ENCODE results near the gene GLCE. TPM values are rescaled to one million over a fixed set of nuclear protein-coding genes. Genes with fewer than 3 reads are reported as not detected.

The GLCE gene
- total RNA-seq, 1 experiment from 2014 or later: 22.8 TPM

GRCh38 chr15:69200832-69201745, 40.7 kb downstream of the GLCE start:
- in situ Hi-C loops (cut with HindIII; ENCODE audit: low pct_unique_long_range_greater_than_20kb, low sequenced_read_pairs): no loop called here
- TF ChIP-seq TCF7L2 (IDR thresholded peaks at IDR 0.05; ENCODE audit: low read depth, low read length): no peak
- no peak for TF ChIP-seq REST (IDR thresholded peaks at IDR 0.05; ENCODE audit: insufficient read depth in 1 of 2, low read depth in 2 of 2, low read length in 1 of 2)
- TF ChIP-seq POLR2AphosphoS5 (IDR thresholded peaks at IDR 0.05; ENCODE audit: low read depth, low read length): no peak
- Histone ChIP-seq H3K36me3 (ENCODE audit: control insufficient read depth, insufficient read depth, low read length) (no peaks in the 10 kb centered on the region), H3K4me1 (ENCODE audit: control insufficient read depth, insufficient read depth, low read length) (no peaks in the 10 kb centered on the region), H3K27ac (ENCODE audit: low read length) (no peak overlapping the region), H3K4me3 (ENCODE audit: low read depth in 2 of 2, low read length in 2 of 2) (no peak overlapping the region), H3K27me3 (ENCODE audit: control insufficient read depth, insufficient read depth, low read length) (no peaks in the 10 kb centered on the region), H3K9me3 (ENCODE audit: control insufficient read depth, insufficient read depth, low read depth, low read length) (no peaks in the 10 kb centered on the region)
- DNase-seq (ENCODE audit: low read depth, low spot score) (no peak), ATAC-seq (no peak)
- no TSS peak for BruUV-seq (replicated peaks)
- ChIA-PET CTCF (no interaction called here), POLR2A (interaction anchor here (0.6 to 0.8 kb wide), 2 partner anchors 27 to 74 kb away, joined by 3 to 7 read pairs; no protein-coding TSS in a partner anchor)
- intact Hi-C loops (cut with micrococcal nuclease; ENCODE audit: unreplicated experiment): no loop called here

- in situ Hi-C loops (cut with HindIII; ENCODE audit: low pct_unique_long_range_greater_than_20kb, low sequenced_read_pairs): no loop called here
- Histone ChIP-seq H3K4me1 (ENCODE audit: control insufficient read depth, insufficient read depth, low read length) (peaks cover 2% of the 10 kb centered on the region; the same call in 1 of the 2 replicates), H3K27me3 (ENCODE audit: control insufficient read depth, insufficient read depth, low read length) (no peaks in the 10 kb centered on the region), H3K4me3 (ENCODE audit: low read depth in 2 of 2, low read length in 2 of 2) (no peak overlapping the region), H3K9me3 (ENCODE audit: control insufficient read depth, insufficient read depth, low read depth, low read length) (no peaks in the 10 kb centered on the region), H3K36me3 (ENCODE audit: control insufficient read depth, insufficient read depth, low read length) (no peaks in the 10 kb centered on the region), H3K27ac (ENCODE audit: low read length) (no peak overlapping the region)
- TF ChIP-seq POLR2AphosphoS5 (IDR thresholded peaks at IDR 0.05; ENCODE audit: low read depth, low read length): no peak
- no peak for TF ChIP-seq SIN3A (IDR thresholded peaks at IDR 0.05; ENCODE audit: borderline replicate concordance, insufficient read depth, low read depth, low read length)
- TF ChIP-seq REST (IDR thresholded peaks at IDR 0.05; ENCODE audit: insufficient read depth in 1 of 2, low read depth in 2 of 2, low read length in 1 of 2): no peak
- no peak for TF ChIP-seq CTCF (IDR thresholded peaks at IDR 0.05)
- TF ChIP-seq TCF7L2 (IDR thresholded peaks at IDR 0.05; ENCODE audit: low read depth, low read length): no peak
- CTCF ChIA-PET: no interaction called here
- intact Hi-C loops (cut with micrococcal nuclease; ENCODE audit: unreplicated experiment): no loop called here
- BruUV-seq (replicated peaks): no TSS peak
- ATAC-seq (no peak), DNase-seq (ENCODE audit: low read depth, low spot score) (no peak)
- POLR2A ChIA-PET: no interaction called here
Observed at GRCh38 chr15:69206079-69206478, 45.6 kb downstream of the GLCE start.
